NCI-H748 (cell line): ENCODE measurements around the gene ZFP28.

ENCODE experiments used
- DNase-seq: peaks from one replicate; lab custom pipeline; 2025; ENCODE audit not compliant: unreplicated experiment; lab: John Stamatoyannopoulos, UW

Gene ZFP28

DNA sequence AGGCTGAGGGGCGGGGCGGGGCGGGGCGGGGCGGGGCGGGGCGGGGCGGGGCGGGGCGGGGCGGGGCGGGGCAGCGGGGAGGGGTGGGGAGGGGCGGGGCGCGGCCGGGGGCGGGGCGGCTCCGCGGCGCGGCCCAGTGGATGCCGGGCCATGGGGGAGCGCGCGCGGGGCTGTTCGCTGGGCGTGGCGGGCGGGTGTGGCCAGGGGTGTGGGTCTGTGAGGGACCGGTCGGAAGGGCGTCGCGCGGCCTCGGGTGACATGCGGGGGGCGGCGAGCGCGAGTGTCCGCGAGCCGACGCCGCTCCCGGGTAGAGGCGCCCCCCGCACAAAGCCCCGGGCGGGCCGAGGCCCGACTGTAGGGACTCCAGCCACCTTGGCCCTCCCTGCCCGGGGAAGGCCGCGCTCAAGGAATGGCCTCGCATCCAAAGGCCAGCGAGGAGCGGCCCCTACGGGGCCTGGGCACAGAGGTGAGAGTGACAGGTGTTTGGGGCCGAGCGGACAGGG is at the start of gene ZFP28:
Gene ZFP28, plus strand, starts transcription at position 188 of the 503 bp plus-strand sequence. Its CDS starts 71 bp downstream, at position 259.
- DNase-seq: peak; percentile 93

GRCh38 chr19:56491399-56491798 is 47.3 kb upstream of the ZFP28 start:
- DNase-seq: no peak

GRCh38 chr19:56504581-56504980 is 34.2 kb upstream of the ZFP28 start:
- DNase-seq: no peak

DNA sequence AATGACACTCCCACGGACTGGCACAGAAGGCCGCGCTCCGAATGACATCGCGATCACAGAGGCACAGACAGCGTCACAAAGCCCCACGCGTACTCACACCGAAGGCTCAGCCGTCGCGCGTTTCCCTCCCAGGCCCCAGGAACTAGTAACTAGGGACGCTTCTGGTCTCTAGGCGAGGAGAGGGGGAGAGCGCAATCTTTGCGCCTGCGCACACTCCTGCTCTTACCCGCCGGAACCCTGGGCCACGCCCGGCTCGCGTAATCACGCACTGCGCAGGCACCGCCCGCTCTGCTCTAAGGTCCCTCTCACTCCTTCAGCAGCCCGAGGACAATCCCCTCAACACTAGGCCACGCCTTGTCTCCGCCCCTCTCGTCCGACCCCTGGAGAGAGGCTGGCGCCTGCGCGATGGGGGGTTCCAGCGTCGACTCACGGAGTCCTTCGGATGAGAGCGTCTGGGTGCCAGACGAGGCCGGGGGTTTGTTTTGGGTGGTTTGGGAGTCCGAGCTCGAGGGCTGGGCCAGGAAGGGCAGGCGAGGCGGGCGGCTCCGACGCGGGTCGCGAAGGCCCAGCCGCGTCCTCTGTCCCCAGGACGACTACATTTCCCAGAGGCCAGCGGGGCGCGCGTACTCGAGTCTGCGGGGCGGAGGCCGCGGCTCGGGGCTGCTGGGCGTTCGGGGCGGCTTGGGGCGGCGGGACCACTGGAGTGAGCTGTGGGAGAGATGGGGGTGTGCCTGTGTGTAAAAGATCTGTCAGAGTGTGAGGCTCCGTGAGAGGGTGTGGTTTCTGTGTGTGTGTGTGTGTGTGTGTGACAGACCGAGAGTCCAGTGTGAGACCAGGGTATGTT is 31.1 kb upstream of the ZFP28 start, which contains the start of gene ZNF471:
Gene ZNF471, plus strand, starts transcription at position 410 of the 844 bp plus-strand sequence. CDS start 3,717 bp downstream, outside the sequence.
- peak; percentile 99 for DNase-seq

- no peak for DNase-seq
Observed at GRCh38 chr19:56508290-56508778, 30.4 kb upstream of the ZFP28 start.

DNA sequence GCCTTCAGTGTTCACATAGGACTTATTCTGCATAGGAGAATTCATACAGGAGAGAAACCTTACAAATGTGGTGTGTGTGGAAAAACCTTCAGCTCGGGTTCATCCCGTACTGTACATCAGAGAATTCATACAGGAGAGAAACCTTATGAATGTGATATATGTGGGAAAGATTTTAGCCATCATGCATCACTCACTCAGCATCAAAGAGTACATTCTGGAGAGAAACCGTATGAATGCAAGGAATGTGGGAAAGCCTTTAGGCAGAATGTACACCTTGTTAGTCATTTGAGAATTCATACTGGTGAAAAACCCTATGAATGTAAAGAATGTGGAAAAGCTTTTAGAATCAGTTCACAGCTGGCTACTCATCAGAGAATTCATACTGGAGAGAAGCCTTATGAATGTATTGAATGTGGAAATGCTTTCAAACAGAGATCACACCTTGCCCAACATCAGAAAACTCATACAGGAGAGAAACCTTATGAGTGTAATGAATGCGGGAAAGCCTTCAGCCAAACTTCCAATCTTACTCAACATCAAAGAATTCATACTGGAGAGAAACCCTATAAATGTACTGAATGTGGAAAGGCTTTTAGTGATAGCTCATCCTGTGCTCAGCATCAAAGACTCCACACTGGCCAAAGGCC is 13.4 kb upstream of the ZFP28 start:
- no peak for DNase-seq

DNA sequence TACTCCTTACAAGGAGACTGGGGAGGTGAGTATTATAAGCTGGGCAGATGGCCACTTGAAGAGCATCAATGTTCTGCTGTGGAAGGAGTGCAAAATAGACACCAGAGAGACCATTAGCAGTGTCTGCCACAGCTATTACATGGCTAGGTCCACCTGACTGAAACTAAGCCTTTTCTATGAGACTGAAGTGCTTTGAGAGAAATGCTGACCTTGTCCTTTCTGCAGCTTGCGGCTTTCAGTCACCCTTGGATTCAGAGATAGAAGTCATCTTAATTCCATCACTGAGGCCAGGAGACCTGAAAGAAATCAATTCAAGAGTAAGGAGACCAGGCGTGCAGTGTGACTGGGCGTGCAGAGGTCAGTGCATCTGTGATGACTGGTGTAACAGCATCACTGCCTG is 1.3 kb upstream of the ZFP28 start:
- DNase-seq: no peak

- peak; percentile 95 for DNase-seq
Observed at GRCh38 chr19:56538254-56538760, 441 bp upstream of the ZFP28 start.

DNA sequence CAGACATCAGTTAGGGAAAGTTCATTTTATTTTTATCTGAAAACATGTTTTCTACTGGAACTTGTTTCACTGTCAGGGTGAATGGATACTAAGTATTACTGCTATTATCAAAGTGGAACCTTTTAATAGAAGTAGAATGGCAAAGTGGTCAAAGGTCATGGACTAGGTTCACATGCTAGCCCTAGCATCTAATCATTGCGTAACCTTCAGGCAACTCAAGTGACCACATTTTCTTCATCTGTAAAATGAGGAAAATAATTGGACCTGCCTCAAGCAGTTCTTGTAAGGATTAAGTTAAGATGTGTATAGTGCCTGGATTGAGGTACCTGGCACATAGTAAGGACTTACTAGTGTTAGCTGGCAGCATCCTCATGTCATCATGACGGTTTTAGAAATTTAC is 5.0 kb downstream of the ZFP28 start:
- no peak for DNase-seq

DNA sequence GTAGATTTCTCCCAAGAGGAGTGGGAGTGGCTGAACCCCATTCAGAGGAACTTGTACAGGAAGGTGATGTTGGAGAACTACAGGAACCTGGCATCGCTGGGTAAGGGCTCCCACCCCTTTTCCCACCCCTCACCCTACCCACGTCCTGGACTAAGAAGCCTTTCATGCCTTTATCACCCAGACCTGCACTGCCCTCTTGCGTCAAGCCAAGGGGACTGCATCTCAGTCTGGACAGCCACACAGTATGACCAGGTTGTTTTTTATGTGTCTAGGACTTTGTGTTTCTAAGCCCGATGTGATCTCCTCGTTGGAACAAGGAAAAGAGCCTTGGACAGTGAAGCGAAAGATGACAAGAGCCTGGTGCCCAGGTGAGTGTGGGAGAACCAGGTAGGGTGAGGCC is 8.8 kb downstream of the ZFP28 start:
- DNase-seq: no peak

GRCh38 chr19:56554272-56554869 is 15.6 kb downstream of the ZFP28 start:
- no peak for DNase-seq

DNA sequence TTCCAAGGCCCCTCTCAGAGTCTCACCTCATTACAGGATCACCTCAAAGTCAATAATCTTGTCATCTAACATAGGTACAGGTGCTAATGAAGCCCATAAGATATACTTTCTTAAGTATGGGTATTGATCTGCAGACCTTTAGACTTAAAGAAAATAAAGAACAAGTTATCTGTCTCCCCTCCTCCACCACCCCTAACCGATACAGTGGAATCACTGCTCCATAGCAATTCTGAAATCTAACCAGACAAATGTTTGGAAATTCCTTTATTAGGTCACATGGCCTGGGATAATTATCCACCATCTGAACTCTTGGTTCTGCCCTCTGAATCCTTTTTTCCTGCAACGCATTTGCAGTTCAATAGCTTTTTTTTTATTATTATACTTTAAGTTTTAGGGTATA is 24.0 kb downstream of the ZFP28 start:
- DNase-seq: no peak

DNA sequence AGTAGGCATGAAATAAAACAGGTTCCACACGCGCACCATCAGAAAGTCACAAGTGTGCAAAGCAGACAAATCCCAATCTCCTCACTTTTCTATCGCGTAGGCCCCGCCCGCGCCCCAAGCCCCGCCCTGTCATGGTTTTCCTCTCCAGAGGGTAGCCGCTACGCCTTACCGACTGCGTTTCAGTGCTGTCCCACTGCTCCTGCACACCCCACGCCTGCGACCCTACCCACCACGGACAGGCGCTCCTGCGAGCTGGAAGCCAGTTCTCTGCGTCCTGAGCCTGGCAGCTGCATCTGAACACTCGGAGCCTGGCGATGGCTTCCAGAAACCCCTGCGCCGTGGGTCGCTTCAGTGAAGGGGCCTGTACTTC is 28.1 kb downstream of the ZFP28 start:
- DNase-seq: peak; percentile 83

- DNase-seq: peak; percentile 96
Observed at GRCh38 chr19:56567274-56568120, 28.7 kb downstream of the ZFP28 start, which contains the start of gene ZNF470. TSS of gene ZNF470 (plus strand) at chr19:56567468. CDS start at chr19:56570312, 2,844 bp downstream.

- no peak for DNase-seq
Observed at GRCh38 chr19:56572589-56572988, 33.8 kb downstream of the ZFP28 start.

DNA sequence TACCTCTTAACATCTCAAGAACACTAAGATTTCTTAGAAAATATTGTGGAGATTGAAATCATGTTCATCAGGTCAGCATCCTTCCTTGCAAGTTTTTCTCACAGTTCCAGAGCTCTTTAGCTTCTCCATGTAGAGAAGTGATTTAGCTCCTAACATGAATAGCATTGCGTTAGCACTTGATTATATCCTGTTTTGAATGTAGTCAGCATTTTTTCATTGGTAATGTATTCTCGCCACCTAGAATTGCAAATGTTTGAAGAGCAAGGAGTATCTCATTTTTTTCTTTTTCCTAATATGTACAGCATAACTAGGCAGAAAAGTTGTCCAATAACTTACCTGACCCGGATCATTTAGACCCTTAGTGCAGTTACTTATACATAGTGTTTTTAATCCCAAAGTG is 35.2 kb downstream of the ZFP28 start:
- DNase-seq: no peak

DNA sequence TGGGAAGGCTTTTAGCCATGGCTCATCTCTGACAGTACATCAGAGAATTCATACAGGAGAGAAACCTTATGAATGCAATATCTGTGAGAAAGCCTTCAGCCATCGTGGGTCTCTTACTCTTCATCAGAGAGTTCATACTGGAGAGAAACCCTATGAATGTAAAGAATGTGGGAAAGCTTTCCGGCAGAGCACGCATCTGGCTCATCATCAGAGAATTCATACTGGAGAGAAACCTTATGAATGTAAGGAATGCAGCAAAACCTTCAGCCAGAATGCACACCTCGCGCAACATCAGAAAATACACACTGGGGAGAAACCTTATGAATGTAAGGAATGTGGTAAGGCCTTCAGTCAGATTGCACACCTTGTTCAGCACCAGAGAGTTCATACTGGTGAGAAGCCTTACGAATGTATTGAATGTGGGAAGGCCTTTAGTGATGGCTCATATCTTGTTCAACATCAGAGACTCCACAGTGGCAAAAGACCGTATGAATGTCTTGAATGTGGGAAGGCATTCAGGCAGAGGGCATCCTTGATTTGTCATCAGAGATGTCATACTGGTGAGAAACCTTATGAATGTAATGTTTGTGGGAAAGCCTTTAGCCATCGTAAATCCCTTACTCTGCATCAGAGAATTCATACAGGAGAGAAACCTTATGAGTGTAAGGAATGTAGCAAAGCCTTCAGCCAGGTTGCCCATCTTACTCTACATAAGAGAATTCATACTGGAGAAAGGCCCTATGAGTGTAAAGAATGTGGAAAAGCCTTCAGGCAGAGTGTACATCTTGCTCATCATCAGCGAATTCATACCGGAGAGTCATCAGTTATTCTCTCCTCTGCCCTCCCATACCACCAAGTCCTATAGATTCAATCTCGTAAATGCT is 39.2 kb downstream of the ZFP28 start:
- peak; percentile 16 for DNase-seq

GRCh38 chr19:56594446-56594782 is 55.7 kb downstream of the ZFP28 start:
- DNase-seq: peak; percentile 37

DNA sequence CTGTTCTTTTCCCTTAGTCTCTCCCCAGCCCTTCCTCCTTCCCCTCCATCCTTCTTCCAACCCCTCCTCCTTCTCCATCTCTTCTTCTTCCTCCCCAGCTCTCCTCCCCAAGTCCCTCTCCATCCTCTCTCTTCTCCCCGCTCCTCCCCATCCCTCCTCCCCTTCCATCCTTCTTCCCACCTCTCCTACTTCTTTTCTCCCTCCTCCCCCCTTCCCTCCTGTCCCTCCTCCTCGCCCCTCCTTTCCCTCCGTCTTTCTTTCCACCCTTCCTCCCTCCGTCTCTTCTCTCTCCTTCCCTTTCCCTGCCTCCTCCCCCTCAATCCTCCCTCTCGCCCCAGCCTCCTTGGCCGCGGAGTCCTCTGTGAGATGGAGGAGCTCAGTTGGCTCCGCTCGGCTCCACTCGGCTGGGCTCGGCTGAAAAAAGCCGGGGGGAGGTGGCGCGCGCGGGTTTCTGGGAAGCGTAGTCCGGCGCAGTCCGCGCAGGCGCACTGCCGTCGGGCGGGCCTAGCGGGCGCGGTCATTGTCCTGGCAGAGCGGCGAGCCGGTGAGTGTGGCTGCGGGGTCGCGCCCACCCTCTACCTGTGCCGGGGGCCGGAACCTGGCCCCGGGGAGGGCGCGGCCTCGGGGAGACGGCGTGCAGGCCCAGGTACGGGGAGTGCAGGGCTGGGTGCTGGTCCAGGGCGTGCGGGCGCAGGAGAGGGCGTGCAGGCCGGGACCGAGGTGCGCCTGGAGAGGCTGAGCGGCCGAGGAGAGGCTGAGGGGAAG is 56.2 kb downstream of the ZFP28 start, which contains the start of gene ZNF71:
Gene ZNF71, plus strand, starts transcription at position 520 of the 765 bp plus-strand sequence. CDS start 6,257 bp downstream, outside the sequence.
- peak; percentile 96 for DNase-seq
